HepG2 (cell line): ENCODE data around the gene TRIM69. TPM values are rescaled to one million over a fixed set of nuclear protein-coding genes. Genes with fewer than 3 reads are reported as not detected.

Experiments used
- REL ChIP-seq: sonication (generic); formaldehyde crosslinking; conservative IDR thresholded peaks from 2 replicates; pipeline ENCODE4 v1.8.0; 2022; ENCODE audit warnings: mild to moderate bottlenecking, missing genetic modification reagents, moderate library complexity
- SOX6 ChIP-seq, 2 experiments: fragments of 450-650 bp in 1 of 2; sonication (generic) in 1 of 2; formaldehyde crosslinking in 1 of 2; IDR thresholded peaks; 2 replicates each; pipeline versions ENCODE4 v1.4.0 to v1.6.1; 2017 to 2020; ENCODE audit warnings: antibody characterized with exemption in 1 of 2, mild to moderate bottlenecking in 1 of 2, missing genetic modification reagents in 1 of 2
- TBX2 ChIP-seq: sonication (generic); formaldehyde crosslinking; IDR thresholded peaks from 2 replicates; pipeline ENCODE4 v1.5.0; 2020; ENCODE audit warnings: missing genetic modification reagents, mild to moderate bottlenecking, borderline replicate concordance
- ZBTB3 ChIP-seq: sonication (generic); formaldehyde crosslinking; IDR thresholded peaks from 2 replicates; pipeline ENCODE4 v1.4.0; 2020; ENCODE audit warnings: low read depth, mild to moderate bottlenecking, moderate library complexity, missing genetic modification reagents, borderline replicate concordance
- ZNF280D ChIP-seq: sonication (generic); formaldehyde crosslinking; IDR thresholded peaks from 2 replicates; pipeline ENCODE4 v1.5.1; 2020; ENCODE audit warnings: mild to moderate bottlenecking, missing genetic modification reagents
- ZNF446 ChIP-seq: sonication (generic); formaldehyde crosslinking; IDR thresholded peaks from 2 replicates; pipeline ENCODE4 v1.5.0; 2020; ENCODE audit warnings: mild to moderate bottlenecking, missing genetic modification reagents
- polyA plus RNA-seq, 8 experiments: library from polyadenylated mRNA; depleted of rRNA in 3 of 8; stranded (reverse) in 7 of 8; unstranded in 1 of 8; fragments of >200 nt; fragmentation: Illumina TruSeq in 4 of 8; extraction: Trizol in 4 of 8; gene quantifications; 2 replicates each; pipeline versions ENCODE4 v1.2.1 to v1.2.3, GENCODE V29; 2011 to 2016; ENCODE audit warnings: low read depth in 4 of 8, missing spikeins in 1 of 8, mixed read lengths in 1 of 8; ENCODE audit not compliant: insufficient read depth in 1 of 8
- total RNA-seq, 5 experiments: library from RNA; depleted of rRNA; stranded (reverse); fragments of >200 nt; fragmentation: Illumina TruSeq; extraction: Trizol; gene quantifications; 2 replicates each; pipeline ENCODE4 v1.2.3, GENCODE V29; 2016; ENCODE audit warnings: low read depth in 1 of 5
- TF ChIP-seq, protein P1 (sequence below): sonication (generic); formaldehyde crosslinking; IDR thresholded peaks from 2 replicates; pipeline ENCODE4 v1.4.0; 2020; ENCODE audit warnings: missing genetic modification reagents, borderline replicate concordance

The TRIM69 gene
- total and polyA plus RNA-seq, 2 of the 13 experiments (the other 11 are each of a cell fraction or from before 2014, with no cell fraction given): 2.6 to 3.2 TPM

DNA sequence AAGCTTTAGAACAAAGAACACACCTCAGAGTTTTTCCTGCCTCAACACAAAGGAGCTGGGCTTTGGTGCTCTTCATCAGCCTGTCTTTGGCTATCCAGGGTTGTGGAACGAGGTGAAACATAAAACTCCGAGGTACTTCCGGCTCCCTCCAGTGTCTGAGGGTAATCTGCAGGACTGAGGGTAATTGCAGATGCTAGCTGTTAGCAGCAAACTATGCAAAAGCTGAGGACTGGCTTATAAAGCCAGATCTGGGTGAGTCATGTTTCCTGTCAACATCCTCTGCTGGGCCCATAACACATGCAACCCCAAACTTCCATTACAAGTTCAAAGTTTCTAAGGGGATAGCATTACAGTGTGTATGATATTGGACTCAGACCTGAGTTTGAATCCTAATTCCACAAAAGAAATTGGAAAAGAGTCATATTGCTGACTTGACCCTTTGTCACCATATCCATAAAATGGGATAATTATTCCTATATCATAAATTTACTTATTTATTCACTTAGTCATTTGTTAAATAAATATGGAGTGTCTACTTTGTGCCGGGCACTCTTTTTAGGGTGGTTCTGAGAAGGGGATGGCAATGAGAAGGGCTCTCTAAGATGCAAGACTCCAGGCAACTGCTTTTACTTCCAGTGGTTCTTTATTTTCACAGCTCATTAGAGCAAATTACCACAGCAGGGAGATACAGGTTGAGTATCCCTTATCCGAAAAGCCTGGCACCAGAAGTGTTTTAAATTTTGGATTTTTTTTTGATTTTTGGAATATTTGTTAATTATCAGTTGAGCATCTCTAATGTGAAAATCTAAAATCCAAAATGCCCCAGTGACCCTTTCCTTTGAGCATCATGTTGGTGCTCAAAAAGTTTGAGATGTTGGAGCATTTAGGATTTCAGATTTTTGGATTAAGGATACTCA, 9.5 kb upstream of the TRIM69 start (continued):
- TF ChIP-seq SOX6 (IDR thresholded peaks at IDR 0.05) (no peak), SOX6 (CRISPR knock-in tag; IDR thresholded peaks at IDR 0.05) (peak; percentile 11; the same call in 1 of the 2 replicates), ZBTB3 (no peak), TBX2 (CRISPR knock-in tag) (peak; percentile 80), ZNF446 (CRISPR knock-in tag) (no peak), REL (CRISPR knock-in tag) (no peak), ZNF280D (CRISPR knock-in tag) (0 out of 2 replicates have a peak, but pooled peaks have one; percentile 40)
- TF ChIP-seq, protein P1, sequence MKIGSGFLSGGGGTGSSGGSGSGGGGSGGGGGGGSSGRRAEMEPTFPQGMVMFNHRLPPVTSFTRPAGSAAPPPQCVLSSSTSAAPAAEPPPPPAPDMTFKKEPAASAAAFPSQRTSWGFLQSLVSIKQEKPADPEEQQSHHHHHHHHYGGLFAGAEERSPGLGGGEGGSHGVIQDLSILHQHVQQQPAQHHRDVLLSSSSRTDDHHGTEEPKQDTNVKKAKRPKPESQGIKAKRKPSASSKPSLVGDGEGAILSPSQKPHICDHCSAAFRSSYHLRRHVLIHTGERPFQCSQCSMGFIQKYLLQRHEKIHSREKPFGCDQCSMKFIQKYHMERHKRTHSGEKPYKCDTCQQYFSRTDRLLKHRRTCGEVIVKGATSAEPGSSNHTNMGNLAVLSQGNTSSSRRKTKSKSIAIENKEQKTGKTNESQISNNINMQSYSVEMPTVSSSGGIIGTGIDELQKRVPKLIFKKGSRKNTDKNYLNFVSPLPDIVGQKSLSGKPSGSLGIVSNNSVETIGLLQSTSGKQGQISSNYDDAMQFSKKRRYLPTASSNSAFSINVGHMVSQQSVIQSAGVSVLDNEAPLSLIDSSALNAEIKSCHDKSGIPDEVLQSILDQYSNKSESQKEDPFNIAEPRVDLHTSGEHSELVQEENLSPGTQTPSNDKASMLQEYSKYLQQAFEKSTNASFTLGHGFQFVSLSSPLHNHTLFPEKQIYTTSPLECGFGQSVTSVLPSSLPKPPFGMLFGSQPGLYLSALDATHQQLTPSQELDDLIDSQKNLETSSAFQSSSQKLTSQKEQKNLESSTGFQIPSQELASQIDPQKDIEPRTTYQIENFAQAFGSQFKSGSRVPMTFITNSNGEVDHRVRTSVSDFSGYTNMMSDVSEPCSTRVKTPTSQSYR (CRISPR knock-in tag): no peak
